Mammary epithelial cell (primary cell): ENCODE results near the gene TWF1.

Experiments
- EZH2 ChIP-seq: IDR thresholded peaks from 2 replicates; pipeline ENCODE4 v1.6.1; 2012; ENCODE audit warnings: low read length, inconsistent platforms, borderline replicate concordance
- TF ChIP-seq, protein P1 (sequence below), 2 donors: IDR thresholded peaks in 1 of 2; conservative IDR thresholded peaks in 1 of 2; 2 replicates each; pipeline ENCODE4 v1.5.1; 2011 to 2012; ENCODE audit warnings: inconsistent platforms in 2 of 2, low read length in 2 of 2, mild to moderate bottlenecking in 2 of 2, control low read depth in 1 of 2, low read depth in 1 of 2; ENCODE audit not compliant: insufficient read depth in 1 of 2; ENCODE audit errors: extremely low read depth in 1 of 2

DNA sequence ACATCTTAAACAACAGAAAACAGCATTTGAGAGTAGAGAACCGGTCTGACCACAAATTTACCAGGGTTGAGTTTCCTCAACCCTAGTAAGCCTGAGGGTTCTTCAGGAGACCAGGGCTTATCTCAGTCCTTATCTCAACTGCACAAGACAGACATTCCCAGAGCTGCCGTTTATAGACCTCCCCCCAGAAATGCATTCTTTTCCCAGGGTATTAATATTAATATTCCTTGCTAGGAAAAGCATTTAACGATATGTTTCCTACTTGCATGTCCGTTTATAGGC is 42.0 kb upstream of the TWF1 start:
- TF ChIP-seq, protein P1, sequence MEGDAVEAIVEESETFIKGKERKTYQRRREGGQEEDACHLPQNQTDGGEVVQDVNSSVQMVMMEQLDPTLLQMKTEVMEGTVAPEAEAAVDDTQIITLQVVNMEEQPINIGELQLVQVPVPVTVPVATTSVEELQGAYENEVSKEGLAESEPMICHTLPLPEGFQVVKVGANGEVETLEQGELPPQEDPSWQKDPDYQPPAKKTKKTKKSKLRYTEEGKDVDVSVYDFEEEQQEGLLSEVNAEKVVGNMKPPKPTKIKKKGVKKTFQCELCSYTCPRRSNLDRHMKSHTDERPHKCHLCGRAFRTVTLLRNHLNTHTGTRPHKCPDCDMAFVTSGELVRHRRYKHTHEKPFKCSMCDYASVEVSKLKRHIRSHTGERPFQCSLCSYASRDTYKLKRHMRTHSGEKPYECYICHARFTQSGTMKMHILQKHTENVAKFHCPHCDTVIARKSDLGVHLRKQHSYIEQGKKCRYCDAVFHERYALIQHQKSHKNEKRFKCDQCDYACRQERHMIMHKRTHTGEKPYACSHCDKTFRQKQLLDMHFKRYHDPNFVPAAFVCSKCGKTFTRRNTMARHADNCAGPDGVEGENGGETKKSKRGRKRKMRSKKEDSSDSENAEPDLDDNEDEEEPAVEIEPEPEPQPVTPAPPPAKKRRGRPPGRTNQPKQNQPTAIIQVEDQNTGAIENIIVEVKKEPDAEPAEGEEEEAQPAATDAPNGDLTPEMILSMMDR (conservative IDR thresholded peaks at IDR 0.05 in 1 of 2, IDR thresholded peaks at IDR 0.05 in 1 of 2; ENCODE audit: extremely low read depth in 1 of 2, insufficient read depth in 1 of 2, low read depth in 1 of 2, low read length in 2 of 2) = no peak
- TF ChIP-seq EZH2 = no peak
